Hematopoietic multipotent progenitor cell (in vitro differentiated cells): ENCODE data around the gene SND1. TPM values are rescaled to one million over a fixed set of nuclear protein-coding genes. Genes with fewer than 3 reads are reported as not detected.

Source experiments
- DNase-seq, 3 donors: peaks; one replicate each; pipeline ENCODE4 v3.0.0-alpha.2; 2011 to 2015; ENCODE audit warnings: low read depth in 2 of 3, low spot score in 2 of 3
- total RNA-seq: library from RNA; depleted of rRNA; stranded (reverse); fragments of >200 nt; gene quantifications from one replicate; pipeline ENCODE4 v1.2.3, GENCODE V29; 2012

Gene SND1
- total RNA-seq, 1 donor, result 165 TPM

DNA sequence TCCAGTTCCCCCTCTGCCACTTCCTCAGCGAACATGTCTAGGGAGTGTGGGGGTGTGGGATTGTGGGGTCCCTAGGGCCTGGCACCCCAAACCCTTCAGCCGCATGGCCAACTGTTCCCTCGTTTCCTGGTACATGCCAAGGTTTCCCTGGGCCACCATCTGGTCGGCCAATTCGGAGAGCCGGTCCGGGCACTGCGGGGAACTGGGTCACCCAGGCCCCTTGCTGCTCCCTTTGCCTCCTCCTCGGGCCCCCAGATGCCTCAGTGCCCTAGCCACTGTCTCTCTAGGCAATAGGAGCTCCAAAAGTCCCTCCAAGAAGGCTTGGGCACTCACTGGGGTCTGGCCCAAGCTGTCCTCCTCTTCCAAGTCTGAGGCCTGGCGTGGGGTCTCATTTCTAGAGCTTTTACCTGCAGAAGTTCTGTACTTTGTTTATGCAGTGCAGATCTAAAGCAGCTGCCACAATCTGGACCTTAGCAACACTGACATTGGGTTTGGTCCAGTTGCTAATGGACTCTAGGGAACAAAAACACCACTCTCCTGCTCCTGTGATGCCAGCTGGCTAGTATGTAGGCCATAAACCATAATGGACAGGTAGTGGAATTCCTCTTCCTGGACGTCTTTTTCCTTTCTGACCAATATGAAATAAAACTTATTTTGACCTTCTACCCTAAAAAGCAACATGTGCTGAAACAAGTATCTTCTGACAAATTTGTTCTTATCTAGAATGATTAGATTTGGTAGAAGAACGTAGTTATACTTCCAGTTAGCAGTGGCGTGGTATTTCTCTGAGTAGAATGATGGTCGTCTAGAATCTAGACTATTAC is 206.3 kb downstream of the SND1 start:
- no peak for DNase-seq

DNA sequence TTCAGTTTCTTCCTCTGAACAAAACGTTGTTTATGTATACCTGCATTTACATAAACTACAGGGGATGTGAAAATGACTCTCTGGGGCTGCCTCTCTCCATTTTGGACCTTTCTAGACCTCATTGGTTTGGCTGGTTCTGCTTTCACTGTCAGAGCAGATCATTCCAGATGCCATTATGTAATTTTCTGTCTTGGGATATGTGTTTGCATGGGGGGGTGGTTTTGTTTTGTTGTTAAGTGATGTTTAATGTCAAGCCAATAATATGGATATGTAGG is 206.9 kb downstream of the SND1 start:
- DNase-seq, result no peak

DNA sequence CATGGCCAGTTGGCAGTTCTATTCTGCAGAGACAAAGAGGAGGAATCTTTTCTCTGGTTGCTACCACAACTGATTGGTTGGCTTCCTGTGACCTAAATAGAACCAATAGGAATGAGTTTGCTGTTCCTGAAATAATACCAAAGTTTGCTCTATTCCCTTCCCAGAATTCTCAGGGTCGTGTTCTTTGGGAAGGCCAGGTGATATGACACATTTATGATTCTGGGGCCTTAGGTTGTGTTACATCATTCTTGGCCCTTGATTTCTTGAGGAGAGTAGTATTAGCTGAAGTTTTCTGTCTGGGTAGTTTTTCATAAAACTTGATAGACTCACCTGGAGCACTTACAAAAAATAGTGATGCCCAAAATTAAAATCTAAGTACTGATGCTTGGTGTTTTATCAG is 207.3 kb downstream of the SND1 start:
- no peak for DNase-seq

- no peak for DNase-seq
Observed at GRCh38 chr7:127862525-127862924, 210.5 kb downstream of the SND1 start.

DNA sequence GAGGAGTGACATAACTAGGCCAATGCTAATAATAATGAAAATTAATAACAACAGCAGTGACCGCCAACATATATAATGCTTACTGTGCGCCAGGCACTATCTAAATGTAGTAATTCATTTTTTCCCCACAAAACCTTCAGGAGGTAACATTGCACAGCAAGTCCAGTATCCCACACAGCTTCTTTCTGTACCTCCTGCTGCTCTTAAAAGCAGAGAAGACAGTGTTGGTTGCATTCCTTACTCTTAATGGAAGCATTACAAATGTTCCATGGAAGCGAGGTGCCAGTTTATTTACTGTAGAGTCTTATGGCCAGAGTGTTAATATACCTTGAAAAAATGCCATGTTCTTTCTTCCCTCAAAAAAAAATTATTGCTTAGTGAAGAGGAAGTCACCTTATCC is 211.1 kb downstream of the SND1 start:
- DNase-seq, result no peak

DNA sequence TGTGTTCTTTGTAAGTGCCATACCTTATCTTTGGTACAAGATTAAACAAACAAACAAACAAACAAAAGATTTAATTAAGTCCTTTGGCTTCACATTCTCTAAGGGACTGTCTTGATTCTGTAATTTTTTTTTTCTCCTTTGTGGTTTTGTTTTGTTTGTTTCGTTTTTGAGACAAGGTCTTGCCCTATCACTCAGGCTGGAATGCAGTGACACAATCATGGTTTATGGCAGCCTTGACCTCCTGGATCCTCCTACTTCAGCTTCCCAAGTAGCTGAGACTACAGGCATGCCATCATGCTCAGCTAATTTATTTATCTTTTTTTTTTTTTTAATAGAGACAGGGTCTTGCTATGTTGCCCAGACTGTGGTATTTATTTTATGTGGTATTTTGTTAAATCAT is 213.5 kb downstream of the SND1 start:
- no peak for DNase-seq

- DNase-seq, result no peak
Observed at GRCh38 chr7:127870231-127870907, 218.4 kb downstream of the SND1 start.

DNA sequence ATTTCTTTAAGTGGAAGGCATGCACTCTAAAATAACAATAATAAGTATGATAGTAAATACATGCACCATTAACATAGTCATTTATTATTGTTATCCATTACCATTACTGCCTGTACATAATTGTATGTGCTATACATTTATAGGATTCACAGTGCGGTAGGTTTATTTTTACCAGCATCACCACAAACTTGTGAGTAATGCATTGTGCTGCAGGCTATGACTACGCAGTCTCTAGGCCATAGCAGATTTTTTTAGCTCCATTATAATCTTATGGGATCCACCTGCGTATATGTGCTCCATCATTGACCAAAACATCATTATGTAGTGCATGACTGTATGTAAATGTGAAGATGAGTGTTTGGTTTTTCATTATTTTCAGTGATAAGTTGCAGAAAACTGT is 219.2 kb downstream of the SND1 start:
- DNase-seq, result no peak

GRCh38 chr7:127872122-127872521 is 220.1 kb downstream of the SND1 start:
- DNase-seq, result no peak

GRCh38 chr7:127873151-127873550 is 221.2 kb downstream of the SND1 start:
- no peak for DNase-seq

DNA sequence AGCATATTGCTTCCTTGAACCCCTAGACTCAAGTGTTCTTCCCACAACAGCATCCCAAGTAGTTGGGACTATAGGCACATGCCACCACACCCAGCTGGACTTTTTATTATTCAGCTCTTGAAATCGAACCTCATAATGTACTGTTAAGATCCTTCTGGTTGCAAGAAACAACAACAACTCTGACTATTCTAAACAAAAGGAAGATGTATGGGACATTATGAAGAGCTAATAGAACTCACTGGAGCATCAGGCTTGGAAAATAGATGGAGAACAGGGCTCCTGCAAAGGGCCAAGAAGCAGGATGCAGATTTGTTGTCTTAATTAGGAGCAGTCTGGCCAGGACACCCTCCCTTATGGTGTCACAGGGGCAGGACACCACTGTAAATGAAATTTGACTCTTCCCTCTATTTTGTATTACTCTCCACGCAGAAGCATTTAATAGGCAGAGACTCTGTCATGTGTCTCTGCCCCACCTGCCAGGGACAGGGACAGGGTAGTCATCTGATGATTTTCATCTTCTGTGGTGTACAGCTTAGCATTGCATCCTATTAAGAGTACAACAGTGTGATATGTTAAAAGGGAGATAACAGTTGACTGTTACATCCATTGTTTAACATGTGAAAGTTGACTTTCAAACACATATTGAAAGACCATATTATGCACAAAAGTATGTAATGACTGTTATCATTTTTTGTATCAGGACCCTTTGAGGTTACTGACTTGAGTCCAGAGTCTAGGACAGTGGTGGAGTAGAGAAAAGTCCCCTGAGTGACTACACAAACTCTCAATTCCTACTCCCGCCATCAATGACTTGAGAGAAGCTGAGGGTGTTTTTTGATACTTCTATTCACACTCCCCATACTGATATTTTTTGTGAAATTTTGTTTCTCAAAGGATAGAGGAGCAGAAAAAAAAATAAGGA is 222.0 kb downstream of the SND1 start:
- DNase-seq, result no peak

DNA sequence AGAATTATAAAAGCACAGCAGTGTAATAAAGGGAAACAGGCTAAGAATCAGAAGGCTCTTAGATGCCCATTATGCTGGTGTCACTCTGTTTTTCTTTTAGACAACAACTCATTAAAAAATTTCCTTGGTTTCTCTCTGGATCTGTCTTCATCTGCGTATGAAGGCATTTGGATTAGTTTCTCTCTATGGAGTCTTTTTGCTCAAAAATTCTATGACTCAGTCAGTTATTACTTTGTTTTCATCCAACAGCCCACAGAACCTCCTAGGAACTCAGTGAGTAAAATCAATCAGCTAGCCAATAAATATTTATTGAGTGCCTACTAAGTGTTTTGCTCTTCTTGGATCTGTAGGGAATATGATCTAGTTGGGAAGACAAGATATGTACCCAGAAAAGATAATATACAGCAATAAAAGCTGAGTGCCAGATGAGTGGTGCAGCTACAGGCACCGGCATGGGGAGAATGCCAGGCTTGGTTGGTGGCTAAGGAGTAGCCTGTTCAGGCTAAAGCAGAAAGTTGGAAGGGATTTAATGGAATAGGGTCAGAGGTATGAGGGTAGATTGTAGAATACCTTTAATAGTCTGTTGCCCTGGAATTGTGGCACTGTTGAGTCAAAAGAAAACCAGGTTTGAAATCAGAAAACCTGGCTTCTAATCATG is 223.1 kb downstream of the SND1 start:
- DNase-seq, result no peak

DNA sequence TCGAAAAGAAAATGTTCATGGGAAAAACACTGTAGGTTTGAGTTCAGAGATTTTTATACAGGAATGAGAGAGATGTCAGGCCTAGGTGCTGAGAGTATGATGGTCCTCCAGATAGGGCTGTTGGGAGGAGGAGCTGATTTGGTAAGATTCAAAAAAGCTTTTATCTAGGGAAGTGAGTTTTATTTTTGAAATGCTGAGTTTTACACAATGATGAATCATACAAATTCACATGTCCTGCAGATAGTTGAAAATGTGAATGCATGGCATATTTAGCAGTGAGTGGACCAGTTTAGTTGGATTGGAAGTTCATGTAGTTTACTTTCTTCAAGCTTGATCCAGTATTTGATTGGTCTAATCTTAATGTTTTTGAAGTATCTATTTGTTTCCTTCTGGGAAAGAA is 224.4 kb downstream of the SND1 start:
- DNase-seq, result no peak

DNA sequence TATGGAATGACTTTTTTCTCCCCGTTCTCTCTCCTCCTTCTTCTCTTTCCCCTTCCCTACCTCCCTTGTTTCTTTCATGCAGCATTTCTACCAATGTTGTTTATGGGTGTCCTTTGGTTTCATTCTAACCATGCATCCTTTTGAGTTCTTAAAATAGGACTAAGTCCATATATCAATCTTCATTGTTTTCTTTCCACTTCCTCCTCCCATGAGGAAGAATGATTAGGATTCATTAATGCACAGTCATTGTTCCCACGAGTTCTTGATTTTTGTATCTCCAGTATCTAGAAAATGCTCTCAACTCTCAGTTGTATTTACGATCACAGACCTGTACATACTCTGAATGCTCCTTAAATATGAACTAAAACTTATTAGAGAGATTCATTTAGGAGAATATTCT is 226.0 kb downstream of the SND1 start:
- DNase-seq, result no peak

- no peak for DNase-seq
Observed at GRCh38 chr7:127878791-127879190, 226.8 kb downstream of the SND1 start.

DNA sequence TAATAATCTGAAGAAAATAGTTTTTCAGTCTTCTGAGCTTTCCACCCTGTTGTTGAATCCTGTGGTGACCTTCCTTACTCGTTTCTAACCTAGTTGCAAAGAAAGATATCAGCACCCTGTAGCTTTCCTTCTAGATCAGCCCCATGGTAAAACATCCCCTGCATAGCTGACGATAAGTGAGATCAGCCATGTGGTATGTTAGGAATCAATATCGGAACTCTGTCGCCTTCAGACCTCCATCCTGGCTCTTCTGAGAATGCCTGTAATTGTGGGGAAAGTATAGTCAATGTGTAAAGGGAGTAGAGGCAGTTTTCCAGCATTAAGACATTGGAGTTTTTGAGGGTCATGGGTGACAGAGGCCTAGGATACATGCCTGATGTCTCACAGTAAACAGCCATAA is 227.4 kb downstream of the SND1 start:
- DNase-seq, result no peak

DNA sequence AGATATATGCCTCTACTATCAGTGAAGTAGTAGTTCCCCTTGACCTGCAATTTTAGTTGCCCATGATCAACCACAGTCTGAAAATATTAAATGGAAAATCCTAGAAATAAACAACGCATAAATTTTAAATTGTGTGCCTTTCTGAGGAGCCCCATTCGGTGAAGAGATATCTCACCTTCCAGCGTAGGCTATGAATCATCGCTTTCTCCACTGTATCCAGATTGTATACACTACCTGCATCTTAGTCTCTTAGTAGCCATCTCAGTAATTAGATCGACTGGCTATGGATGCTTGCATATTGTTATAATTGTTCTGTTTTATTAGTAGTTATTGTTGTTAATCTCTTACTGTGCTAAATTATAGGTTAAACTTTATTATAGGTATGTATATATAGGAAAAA is 227.9 kb downstream of the SND1 start:
- no peak for DNase-seq

- no peak for DNase-seq
Observed at GRCh38 chr7:127880454-127880853, 228.5 kb downstream of the SND1 start.

- no peak for DNase-seq
Observed at GRCh38 chr7:127881564-127881963, 229.6 kb downstream of the SND1 start.

DNA sequence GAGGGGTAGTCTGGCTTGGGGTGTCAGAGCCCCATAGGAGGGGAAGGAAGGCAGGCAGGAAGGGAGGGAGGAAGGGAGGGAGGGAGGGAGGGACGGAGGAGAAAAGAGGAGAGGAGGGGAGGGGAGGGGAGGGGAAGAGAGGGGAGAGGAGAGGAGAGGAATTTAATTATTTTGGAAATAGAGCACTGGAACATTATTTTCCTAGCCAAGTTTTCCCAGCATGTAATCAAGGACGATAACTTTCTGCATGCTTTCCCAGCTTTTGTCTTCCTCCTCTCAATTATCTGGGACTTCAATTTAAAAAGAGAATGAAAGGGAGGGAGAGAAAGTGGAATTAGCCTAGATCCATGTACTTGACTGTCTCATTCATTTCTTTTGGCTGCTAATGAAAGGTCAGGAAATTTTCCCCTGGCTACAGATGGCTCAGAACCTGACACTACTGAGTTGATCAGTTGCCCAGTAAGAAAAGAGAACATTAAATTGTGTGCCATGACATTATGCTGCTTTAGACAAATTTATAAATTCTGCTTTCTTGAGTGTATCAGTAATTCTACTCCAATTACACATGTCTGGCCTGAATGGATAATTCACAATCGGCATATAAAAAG is 230.4 kb downstream of the SND1 start:
- no peak for DNase-seq
